Endodermal cell (in vitro differentiated cells): ENCODE measurements around the gene ARL8B. TPM values are rescaled to one million over a fixed set of nuclear protein-coding genes. Genes with fewer than 3 reads are reported as not detected.

Experiments
- DNase-seq: peaks from one replicate; pipeline ENCODE4 v3.0.0-alpha.2; 2017
- H3K27ac ChIP-seq: 2 replicates; pipeline ENCODE4 v1.5.1; 2013; ENCODE audit warnings: mild to moderate bottlenecking, low read depth, low read length, moderate library complexity
- H3K27me3 ChIP-seq: 2 replicates; pipeline ENCODE4 v1.6.1; 2013; ENCODE audit warnings: mild to moderate bottlenecking, low read length, moderate library complexity; ENCODE audit not compliant: insufficient read depth, control insufficient read depth, poor library complexity, severe bottlenecking
- H3K36me3 ChIP-seq: 2 replicates; pipeline ENCODE4 v1.7.0; 2013; ENCODE audit warnings: mild to moderate bottlenecking, low read length, moderate library complexity; ENCODE audit not compliant: control insufficient read depth, insufficient read depth
- H3K4me1 ChIP-seq: one replicate; pipeline ENCODE4 v1.7.0; 2013; ENCODE audit warnings: low read length; ENCODE audit not compliant: control insufficient read depth, insufficient read depth
- H3K4me3 ChIP-seq: 2 replicates; pipeline ENCODE4 v1.5.1; 2013; ENCODE audit warnings: mild to moderate bottlenecking, low read length, moderate library complexity
- H3K9ac ChIP-seq: 2 replicates; pipeline ENCODE4 v1.6.1; 2013; ENCODE audit warnings: mild to moderate bottlenecking, low read length, moderate library complexity; ENCODE audit not compliant: poor library complexity, severe bottlenecking; ENCODE audit errors: extremely low read depth
- H3K9me3 ChIP-seq: 2 replicates; pipeline ENCODE4 v1.6.1; 2013; ENCODE audit warnings: mild to moderate bottlenecking, low read length, moderate library complexity; ENCODE audit not compliant: control insufficient read depth
- H3K27ac Mint-ChIP-seq: 2 replicates; pipeline ENCODE4 v1.8.0; 2020; ENCODE audit warnings: mixed read lengths
- H3K27me3 Mint-ChIP-seq: 2 replicates; pipeline ENCODE4 v1.8.0; 2021; ENCODE audit warnings: mild to moderate bottlenecking, mixed read lengths; ENCODE audit not compliant: insufficient read depth
- H3K36me3 Mint-ChIP-seq: 2 replicates; pipeline ENCODE4 v1.8.0; 2020; ENCODE audit warnings: low read depth, mixed read lengths
- H3K4me1 Mint-ChIP-seq: 2 replicates; pipeline ENCODE4 v1.8.0; 2020; ENCODE audit warnings: mixed read lengths
- H3K4me3 Mint-ChIP-seq: 2 replicates; pipeline ENCODE4 v1.8.0; 2020; ENCODE audit warnings: mild to moderate bottlenecking, moderate library complexity, mixed read lengths
- H3K9me3 Mint-ChIP-seq: 2 replicates; pipeline ENCODE4 v1.8.0; 2020; ENCODE audit warnings: mild to moderate bottlenecking, mixed read lengths
- CTCF ChIP-seq: fragments of 200-600 bp; sonication (generic); conservative IDR thresholded peaks from 2 replicates; pipeline ENCODE4 v1.5.0; 2021; ENCODE audit warnings: antibody characterized with exemption, mild to moderate bottlenecking
- WGBS, 2 experiments: methylation state at CpG; one replicate each; pipeline versions ENCODE4 v1.1.5 to v1.1.7; 2013; ENCODE audit warnings: missing lambda C conversion rate in 2 of 2, mixed read lengths in 1 of 2; ENCODE audit not compliant: insufficient coverage in 1 of 2, insufficient read length in 1 of 2; 5-methylcytosine and 5-hydroxymethylcytosine counted together
- long read RNA-seq, 4 experiments: library from polyadenylated mRNA in 2 of 4; library from RNA in 1 of 4; library from capped mRNA in 1 of 4; stranded (forward) in 3 of 4; unstranded in 1 of 4; transcript quantifications; one replicate each; pipeline ENCODE4 v2.0.0, GENCODE V29; 2020 to 2021; ENCODE audit warnings: inconsistent platforms in 1 of 4
- polyA plus RNA-seq, 2 experiments: library from polyadenylated mRNA; stranded (reverse); fragments of 50-300 nt; gene quantifications; one replicate each; pipeline ENCODE4 v1.2.3, GENCODE V29; 2013
- total RNA-seq, 2 donors: library from RNA; stranded (reverse); fragmentation: NEBNext Ultra II Directional in 1 of 2; extraction: Animal tissue kit (Norgen Biotek cat#: 25700) in 1 of 2; gene quantifications; 2 replicates in 1 of 2; 3 replicates in 1 of 2; pipeline ENCODE4 v1.2.1, GENCODE V29; 2021

ARL8B gene
- 10 to 100 TPM; 31.2 to 37.3 TPM for total RNA-seq
- 68.3 TPM for polyA plus RNA-seq (2013, experiment 1 of 2)
- 61.1 TPM for polyA plus RNA-seq (2013, experiment 2 of 2)
- long read RNA-seq, experiment 1, transcript ARL8B-201 (7 exons, 3,005 nt), result major isoform, 5 of 19 reads
- long read RNA-seq, experiment 1, partial matches to known transcripts, result 0 of 19 reads
- long read RNA-seq, experiment 1, other reads (novel, unspliced or antisense), result 13 of 19 reads
- long read RNA-seq, experiment 2, transcript ARL8B-201 (7 exons, 3,005 nt), result major isoform, 43 of 51 reads
- long read RNA-seq, experiment 2, partial matches to known transcripts, result 1 of 51 reads
- long read RNA-seq, experiment 2, other reads (novel, unspliced or antisense), result 7 of 51 reads
- long read RNA-seq, experiment 3, transcript ARL8B-201 (7 exons, 3,005 nt), result major isoform, 123 of 129 reads
- long read RNA-seq, experiment 3, partial matches to known transcripts, result 0 of 129 reads
- long read RNA-seq, experiment 3, other reads (novel, unspliced or antisense), result 5 of 129 reads
- long read RNA-seq, experiment 4, transcript ARL8B-201 (7 exons, 3,005 nt), result major isoform, 40 of 43 reads
- long read RNA-seq, experiment 4, partial matches to known transcripts, result 2 of 43 reads
- long read RNA-seq, experiment 4, other reads (novel, unspliced or antisense), result 1 of 43 reads

- no peaks in the 10 kb centered on the region for H3K9me3 ChIP-seq
- Mint-ChIP-seq H3K27me3 (no peaks in the 10 kb centered on the region), H3K36me3 (peaks cover 3% of the 10 kb centered on the region), H3K4me1 (peaks cover 14% of the 10 kb centered on the region), H3K27ac (peak within 1 kb of the TSS; percentile 97), H3K4me3 (peak within 1 kb of the TSS; percentile 98), H3K9me3 (no peaks in the 10 kb centered on the region)
- WGBS, 2 experiments, result 0% methylated on average over 42 to 74 of the region's 74 CpGs
- H3K9ac ChIP-seq, result peak within 1 kb of the TSS; percentile 89
- H3K27ac ChIP-seq, result peak within 1 kb of the TSS; percentile 85
- TF ChIP-seq CTCF, result peak; percentile 99
- no peaks in the 10 kb centered on the region for H3K27me3 ChIP-seq
- H3K4me1 ChIP-seq, result no peaks in the 10 kb centered on the region
- H3K36me3 ChIP-seq, result no peaks in the 10 kb centered on the region
- H3K4me3 ChIP-seq, result peak within 1 kb of the TSS; percentile 95
- DNase-seq, result peak; percentile 94
Observed at GRCh38 chr3:5122030-5122740, at the start of gene ARL8B. ARL8B (plus strand) TSS chr3:5122292; CDS start chr3:5122466, 174 bp downstream.

- no peaks in the 10 kb centered on the region for H3K27me3 ChIP-seq
- Mint-ChIP-seq H3K27me3 (peaks cover 2% of the 10 kb centered on the region), H3K9me3 (no peaks in the 10 kb centered on the region), H3K36me3 (no peaks in the 10 kb centered on the region), H3K27ac (no peak overlapping the region), H3K4me1 (no peaks in the 10 kb centered on the region), H3K4me3 (no peak overlapping the region)
- no peak overlapping the region for H3K9ac ChIP-seq
- 79 to 88% methylated on average over 2 to 4 of the region's 4 CpGs for WGBS, 2 experiments
- no peak for TF ChIP-seq CTCF
- H3K4me3 ChIP-seq, result no peak overlapping the region
- no peak for DNase-seq
- H3K36me3 ChIP-seq, result no peaks in the 10 kb centered on the region
- no peaks in the 10 kb centered on the region for H3K4me1 ChIP-seq
- H3K9me3 ChIP-seq, result no peaks in the 10 kb centered on the region
- no peak overlapping the region for H3K27ac ChIP-seq
Observed at GRCh38 chr3:5073374-5074085, 48.6 kb upstream of the ARL8B start.

- Mint-ChIP-seq H3K4me1 (peaks cover 15% of the 10 kb centered on the region), H3K4me3 (no peak overlapping the region), H3K36me3 (no peaks in the 10 kb centered on the region), H3K9me3 (no peaks in the 10 kb centered on the region), H3K27ac (no peak overlapping the region), H3K27me3 (peaks cover 16% of the 10 kb centered on the region)
- Histone ChIP-seq H3K4me3 (no peak overlapping the region), H3K36me3 (no peaks in the 10 kb centered on the region), H3K9me3 (no peaks in the 10 kb centered on the region), H3K4me1 (peaks cover 3% of the 10 kb centered on the region), H3K9ac (no peak overlapping the region), H3K27ac (no peak overlapping the region), H3K27me3 (no peaks in the 10 kb centered on the region)
- 92 to 95% methylated on average over 2 to 4 of the region's 4 CpGs for WGBS, 2 experiments
- no peak for TF ChIP-seq CTCF
- DNase-seq, result no peak
Observed at GRCh38 chr3:5078151-5078550, 43.9 kb upstream of the ARL8B start.
